Pancreas (tissue), 10 donors: ENCODE measurements around the gene CD81. TPM values are rescaled to one million over a fixed set of nuclear protein-coding genes. Genes with fewer than 3 reads are reported as not detected.

ENCODE experiments used
- ATAC-seq, 4 donors: fragments of 200-7000 bp; cut with Tn5 transposase; one replicate each; pipeline versions ENCODE4 v1.8.0 to v1.9.1; 2020; ENCODE audit warnings: mild to moderate bottlenecking in 4 of 4, moderate library complexity in 4 of 4
- DNase-seq, 6 donors: peaks; one replicate each; pipeline ENCODE4 v3.0.0-alpha.2; 2020
- FAIRE-seq: peaks from 2 replicates; lab custom pipeline; 2012; peaks lifted over from hg19 to GRCh38; lab: Jason Lieb, UNC
- H3K27ac ChIP-seq, 4 donors: fragments of 200-600 bp; sonication (generic); 1 replicate in 3 of 4; 2 replicates in 1 of 4; pipeline versions ENCODE4 v1.5.0 to v1.8.0; 2020
- H3K27me3 ChIP-seq, 4 donors: fragments of 200-600 bp; one replicate each; pipeline ENCODE4 v1.8.0; 2021
- H3K36me3 ChIP-seq, 3 donors: fragments of 200-600 bp; sonication (generic) in 1 of 3; one replicate each; pipeline versions ENCODE4 v1.5.0 to v1.8.0; 2020 to 2021
- H3K4me1 ChIP-seq, 3 donors: fragments of 200-600 bp; one replicate each; pipeline ENCODE4 v1.8.0; 2021
- H3K4me3 ChIP-seq, 4 donors: fragments of 200-600 bp; sonication (generic) in 2 of 4; one replicate each; pipeline versions ENCODE4 v1.5.0 to v1.8.0; 2020 to 2021
- H3K9me3 ChIP-seq, 4 donors: fragments of 200-600 bp; one replicate each; pipeline ENCODE4 v1.8.0; 2021
- CTCF ChIP-seq, 4 donors: fragments of 200-600 bp; sonication (generic) in 3 of 4; IDR thresholded peaks; one replicate each; pipeline versions ENCODE4 v1.5.0 to v1.8.0; 2021; ENCODE audit warnings: antibody characterized with exemption in 4 of 4
- WGBS, 2 donors: extraction: QIAGEN DNeasy Blood & Tissue Kit; methylation state at CpG; one replicate each; pipeline ENCODE4 v1.1.7; 2013; 5-methylcytosine and 5-hydroxymethylcytosine counted together
- intact Hi-C, 3 donors: fragments of 100-400 bp; cut with DNase I; formaldehyde crosslinking; loops; one replicate each; pipeline versions ENCODE4 v1.11.1 to v1.14.2; 2022
- polyA plus RNA-seq, 2 donors: library from polyadenylated mRNA; stranded (reverse); fragments of 200-250 nt; gene quantifications; one replicate each; pipeline ENCODE4 v1.2.3, GENCODE V29; 2013
- total RNA-seq, 6 donors: library from RNA; stranded (reverse); fragmentation: NEBNext Ultra II Directional in 4 of 6; extraction: Animal tissue kit (Norgen Biotek cat#: 25700) in 4 of 6; gene quantifications; one replicate each; pipeline versions ENCODE4 v1.2.1 to v1.2.4, GENCODE V29; 2021 to 2023
- donor health status: healthy with polysubstance abuse.
- donor health status: DM: no; HTN: no; CAD: no; lungs with moderate emphysema.
- donor health status: DM: no; HTN: no; CAD: no.
- donor health status: control.
- donor health status: control.
- donor health status: Bipolar disorder and iron deficiency.
- donor health status: DM: yes; HTN: yes; CAD: no.
- donor health status: DM: no; HTN: no; CAD: no.
- donor health status: DM: no; HTN: no; CAD: no.
- donor health status: DM: yes; HTN: yes; CAD: no.

Gene CD81
- total and polyA plus RNA-seq, 8 donors = 154 to 392 (median 236) TPM

- H3K9me3 ChIP-seq = no peaks in the 10 kb centered on the region
- H3K4me1 ChIP-seq = no peaks in the 10 kb centered on the region
- H3K27ac ChIP-seq = no peak overlapping the region
- FAIRE-seq (no peak), DNase-seq (no peak), ATAC-seq (no peak)
- intact Hi-C loops = loop anchor here in 2 of 3 donors (5.0 to 10.0 kb wide), 3 partner anchors 92 to 220 kb away; no protein-coding TSS in a partner anchor
- H3K27me3 ChIP-seq = no peaks in the 10 kb centered on the region
- no peaks in the 10 kb centered on the region for H3K36me3 ChIP-seq
- H3K4me3 ChIP-seq = no peak overlapping the region
- 73 to 82% methylated on average over 33 to 35 of the region's 35 CpGs for WGBS, 2 donors
- TF ChIP-seq CTCF (IDR thresholded peaks at IDR 0.05) = no peak
Observed at GRCh38 chr11:2414616-2415015, 37.5 kb downstream of the CD81 start.

- 63 to 79% methylated on average over 28 of the region's 28 CpGs for WGBS, 2 donors
- H3K27me3 ChIP-seq = no peaks in the 10 kb centered on the region
- ATAC-seq (no peak), DNase-seq (peak in 2 of 6 donors; percentile 18 to 74), FAIRE-seq (no peak)
- intact Hi-C loops = loop anchor here in 2 of 3 donors (5.0 to 10.0 kb wide), 2 partner anchors 108 to 220 kb away; no protein-coding TSS in a partner anchor
- no peaks in the 10 kb centered on the region for H3K36me3 ChIP-seq
- no peak overlapping the region for H3K4me3 ChIP-seq
- TF ChIP-seq CTCF (IDR thresholded peaks at IDR 0.05) = no peak
- no peaks in the 10 kb centered on the region for H3K4me1 ChIP-seq
- H3K9me3 ChIP-seq = no peaks in the 10 kb centered on the region
- H3K27ac ChIP-seq = no peak overlapping the region
Observed at GRCh38 chr11:2415171-2415570, 38.1 kb downstream of the CD81 start.

- Histone ChIP-seq H3K9me3 (no peaks in the 10 kb centered on the region), H3K27ac (no peak overlapping the region), H3K27me3 (no peaks in the 10 kb centered on the region), H3K4me3 (no peak overlapping the region), H3K4me1 (no peaks in the 10 kb centered on the region), H3K36me3 (no peaks in the 10 kb centered on the region)
- 62 to 73% methylated on average over 34 of the region's 34 CpGs for WGBS, 2 donors
- intact Hi-C loops = loop anchor here in 2 of 3 donors (5.0 to 10.0 kb wide), 2 partner anchors 108 to 221 kb away; no protein-coding TSS in a partner anchor
- no peak for ATAC-seq
- TF ChIP-seq CTCF (IDR thresholded peaks at IDR 0.05) = no peak
- DNase-seq = peak in 2 of 6 donors; percentile 21 to 63
- FAIRE-seq = no peak
Observed at GRCh38 chr11:2415601-2416380, 38.7 kb downstream of the CD81 start.

GRCh38 chr11:2416765-2417164 is 39.7 kb downstream of the CD81 start:
- no peak for FAIRE-seq
- no peak overlapping the region for H3K27ac ChIP-seq
- no peak for ATAC-seq
- H3K36me3 ChIP-seq = no peaks in the 10 kb centered on the region
- H3K4me1 ChIP-seq = no peaks in the 10 kb centered on the region
- peak in 2 of 6 donors; percentile 5 to 14 for DNase-seq
- no peak for TF ChIP-seq CTCF (IDR thresholded peaks at IDR 0.05)
- no peaks in the 10 kb centered on the region for H3K9me3 ChIP-seq
- H3K27me3 ChIP-seq = no peaks in the 10 kb centered on the region
- H3K4me3 ChIP-seq = no peak overlapping the region
- intact Hi-C loops = loop anchor here in 2 of 3 donors (5.0 to 10.0 kb wide), 2 partner anchors 109 to 222 kb away; no protein-coding TSS in a partner anchor
- 51 to 69% methylated on average over 18 of the region's 18 CpGs for WGBS, 2 donors
